AG10803 (cell line): ENCODE results near the gene DOK6.
A peak's percentile ranks its signal among the peaks of the same experiment; 100 is the strongest.

ENCODE experiments used
- DNase-seq: peaks from one replicate; pipeline ENCODE4 v3.0.0; 2010; ENCODE audit warnings: low read depth
- H3K4me3 ChIP-seq: 2 replicates; pipeline ENCODE4 v1.5.1; 2011; ENCODE audit warnings: mild to moderate bottlenecking, low read length, control low read depth
- TF ChIP-seq, protein P1 (sequence below): conservative IDR thresholded peaks from 2 replicates; pipeline ENCODE4 v1.5.1; 2011; ENCODE audit warnings: mild to moderate bottlenecking, low read length, control low read depth, inconsistent platforms

The DOK6 gene

DNA sequence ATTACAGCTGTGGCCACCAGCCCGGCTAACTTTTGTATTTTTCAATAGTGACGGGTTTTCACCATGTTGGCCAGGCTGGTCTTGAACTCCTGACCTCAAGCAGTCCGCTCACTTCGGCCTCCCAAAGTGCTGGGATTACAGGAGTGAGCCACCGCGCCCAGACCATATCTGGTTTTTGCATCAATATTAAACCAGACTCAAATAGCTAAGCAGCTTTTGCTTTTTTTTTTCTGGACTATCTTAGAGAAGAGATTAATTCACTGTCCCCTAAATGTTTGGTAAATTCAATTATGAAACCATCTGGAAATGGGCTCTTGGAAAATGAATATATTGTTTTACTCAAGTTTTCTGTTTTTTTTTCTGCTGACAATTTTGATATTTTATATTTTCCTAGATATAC, 183.7 kb downstream of the DOK6 start:
- TF ChIP-seq, protein P1, sequence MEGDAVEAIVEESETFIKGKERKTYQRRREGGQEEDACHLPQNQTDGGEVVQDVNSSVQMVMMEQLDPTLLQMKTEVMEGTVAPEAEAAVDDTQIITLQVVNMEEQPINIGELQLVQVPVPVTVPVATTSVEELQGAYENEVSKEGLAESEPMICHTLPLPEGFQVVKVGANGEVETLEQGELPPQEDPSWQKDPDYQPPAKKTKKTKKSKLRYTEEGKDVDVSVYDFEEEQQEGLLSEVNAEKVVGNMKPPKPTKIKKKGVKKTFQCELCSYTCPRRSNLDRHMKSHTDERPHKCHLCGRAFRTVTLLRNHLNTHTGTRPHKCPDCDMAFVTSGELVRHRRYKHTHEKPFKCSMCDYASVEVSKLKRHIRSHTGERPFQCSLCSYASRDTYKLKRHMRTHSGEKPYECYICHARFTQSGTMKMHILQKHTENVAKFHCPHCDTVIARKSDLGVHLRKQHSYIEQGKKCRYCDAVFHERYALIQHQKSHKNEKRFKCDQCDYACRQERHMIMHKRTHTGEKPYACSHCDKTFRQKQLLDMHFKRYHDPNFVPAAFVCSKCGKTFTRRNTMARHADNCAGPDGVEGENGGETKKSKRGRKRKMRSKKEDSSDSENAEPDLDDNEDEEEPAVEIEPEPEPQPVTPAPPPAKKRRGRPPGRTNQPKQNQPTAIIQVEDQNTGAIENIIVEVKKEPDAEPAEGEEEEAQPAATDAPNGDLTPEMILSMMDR: no peak
- DNase-seq: no peak
- no peak overlapping the region for H3K4me3 ChIP-seq

DNA sequence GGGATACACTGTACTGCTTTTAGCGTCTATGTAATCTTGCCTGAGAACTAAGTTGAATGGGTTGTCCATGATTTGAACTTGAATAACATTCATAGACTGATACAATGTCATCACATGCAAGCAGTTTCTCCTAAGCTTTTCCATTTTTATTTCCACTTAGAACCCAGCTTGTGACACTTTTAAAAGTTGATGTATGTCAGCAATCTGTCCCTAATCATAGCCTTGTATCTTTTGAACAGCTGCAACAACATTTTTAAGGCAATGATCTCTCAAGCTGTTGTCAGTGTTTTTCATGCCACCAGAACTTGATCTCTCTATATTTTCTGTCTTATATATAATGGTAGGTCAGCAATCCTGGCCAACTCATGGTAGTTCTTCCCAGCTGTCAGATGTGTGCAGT, 185.0 kb downstream of the DOK6 start:
- DNase-seq: no peak
- TF ChIP-seq, protein P1: no peak
- no peak overlapping the region for H3K4me3 ChIP-seq

DNA sequence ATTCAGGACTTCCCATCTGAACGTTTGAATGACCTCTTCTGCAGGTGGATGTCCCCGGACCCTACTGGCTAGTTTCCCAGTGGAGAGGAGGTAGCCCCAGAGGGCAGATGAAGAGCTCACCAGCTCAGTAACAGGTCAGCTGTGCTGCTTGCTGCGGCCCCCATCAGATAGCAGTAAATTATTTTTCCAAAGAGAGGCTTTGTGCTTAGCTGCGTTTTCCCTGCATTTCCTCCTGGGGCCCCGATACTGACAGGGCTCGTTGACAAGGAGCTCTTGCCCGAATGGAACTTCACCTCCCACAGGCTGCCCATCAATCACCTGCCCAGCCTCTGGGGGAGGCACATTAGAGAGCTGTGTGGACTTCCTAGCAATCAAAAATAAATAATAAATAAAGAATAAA, 185.8 kb downstream of the DOK6 start:
- TF ChIP-seq, protein P1: no peak
- no peak overlapping the region for H3K4me3 ChIP-seq
- no peak for DNase-seq

DNA sequence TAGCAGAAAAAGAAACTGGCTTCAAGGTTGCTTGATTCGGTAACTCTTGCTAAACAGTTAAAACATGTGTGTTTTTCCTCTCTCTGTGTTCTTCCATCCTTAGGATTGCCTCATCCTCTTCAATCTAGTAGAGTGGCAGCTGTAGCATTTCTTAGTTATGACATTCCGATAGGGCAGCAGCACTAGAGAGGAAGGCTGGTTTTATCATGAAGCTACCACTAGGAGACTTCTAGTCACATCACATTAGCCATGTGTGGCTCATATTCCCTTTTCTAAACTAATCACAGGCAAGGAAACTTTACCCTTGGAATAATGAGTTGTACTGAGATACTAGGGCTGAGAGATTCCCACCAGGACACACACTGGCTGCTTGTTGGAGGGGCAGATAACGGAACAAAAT, 187.6 kb downstream of the DOK6 start:
- TF ChIP-seq, protein P1: 0 out of 2 replicates have a peak, but pooled peaks have one; percentile 4
- no peak for DNase-seq

DNA sequence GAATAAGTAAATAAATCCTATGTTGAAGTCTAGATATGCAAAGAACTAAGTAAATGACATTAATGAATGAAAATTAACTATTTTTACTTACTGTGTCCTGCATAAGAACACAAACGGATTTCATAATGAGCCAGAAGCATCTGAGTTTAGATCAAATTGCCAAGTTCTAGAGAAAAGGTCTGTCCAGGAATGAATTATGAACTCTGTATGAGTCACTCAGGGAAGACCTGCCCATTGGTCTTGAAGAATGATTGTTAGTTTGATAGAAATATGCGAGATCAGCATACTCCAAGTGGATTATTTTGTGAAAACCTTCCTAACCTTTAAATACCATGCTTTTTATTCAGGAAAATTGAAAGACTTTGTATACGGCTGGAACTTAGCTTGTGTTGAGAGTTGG, 189.5 kb downstream of the DOK6 start:
- no peak for DNase-seq
- H3K4me3 ChIP-seq: no peak overlapping the region
- TF ChIP-seq, protein P1: no peak

More for the DNA sequence above, 187.6 kb downstream of the DOK6 start:
- no peak overlapping the region for H3K4me3 ChIP-seq

DNA sequence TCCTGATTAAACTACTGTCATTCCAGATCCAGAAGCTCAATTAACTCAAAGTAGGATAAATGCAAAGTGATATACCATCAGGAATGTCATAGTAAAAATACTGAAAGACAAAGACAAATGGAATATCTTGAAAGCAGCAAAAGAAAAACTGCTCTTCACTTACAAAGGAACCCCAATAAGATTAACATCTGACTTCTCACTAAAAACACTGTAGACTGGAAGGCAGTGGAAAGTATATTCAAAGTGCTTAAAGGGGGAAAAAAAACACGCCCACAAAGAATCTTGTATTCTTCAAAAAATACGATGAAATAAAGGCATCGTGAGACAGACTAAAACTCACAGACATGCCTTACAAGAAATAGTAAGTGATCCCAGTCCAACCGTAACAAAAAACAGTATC, 195.7 kb downstream of the DOK6 start:
- DNase-seq: no peak
- TF ChIP-seq, protein P1: no peak
- no peak overlapping the region for H3K4me3 ChIP-seq

DNA sequence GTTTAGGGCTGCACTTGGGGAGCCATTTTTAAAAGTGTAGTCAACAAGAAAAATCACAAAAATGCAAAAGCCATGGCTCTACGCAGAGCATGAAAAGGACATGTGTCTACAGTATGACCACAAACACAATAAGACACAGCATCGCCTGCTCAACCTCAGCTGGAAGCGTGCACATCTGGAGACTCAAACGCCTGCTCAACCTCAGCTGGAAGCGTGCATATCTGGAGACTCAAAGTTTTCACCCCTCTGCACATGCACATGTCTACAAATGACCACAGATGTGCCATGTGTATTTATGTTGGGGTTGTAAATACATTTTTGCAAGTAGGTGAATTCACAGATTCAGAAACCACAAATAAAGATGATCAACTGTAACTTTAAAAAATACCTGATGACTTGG, 196.9 kb downstream of the DOK6 start:
- DNase-seq: no peak
- H3K4me3 ChIP-seq: no peak overlapping the region
- TF ChIP-seq, protein P1: no peak
